Measurements from ENCODE around the gene TMEM52.

TMEM52 gene

GRCh38 chr1:1918901-1919303 is at the start of gene TMEM52:
Gene TMEM52 (minus strand): TSS chr1:1919279. CDS start chr1:1919265, 14 bp downstream.
- no peak for DNase-seq

- no peak for DNase-seq
Measured at GRCh38 chr1:1967879-1968278, 48.8 kb upstream of the TMEM52 start.

GRCh38 chr1:1967151-1967550 is 48.1 kb upstream of the TMEM52 start:
- no peak for DNase-seq

GRCh38 chr1:1966071-1966740 is 47.1 kb upstream of the TMEM52 start:
- no peak for DNase-seq

- DNase-seq: no peak
Measured at GRCh38 chr1:1965546-1965945, 46.5 kb upstream of the TMEM52 start.

GRCh38 chr1:1964811-1965210 is 45.7 kb upstream of the TMEM52 start:
- DNase-seq: no peak

DNA sequence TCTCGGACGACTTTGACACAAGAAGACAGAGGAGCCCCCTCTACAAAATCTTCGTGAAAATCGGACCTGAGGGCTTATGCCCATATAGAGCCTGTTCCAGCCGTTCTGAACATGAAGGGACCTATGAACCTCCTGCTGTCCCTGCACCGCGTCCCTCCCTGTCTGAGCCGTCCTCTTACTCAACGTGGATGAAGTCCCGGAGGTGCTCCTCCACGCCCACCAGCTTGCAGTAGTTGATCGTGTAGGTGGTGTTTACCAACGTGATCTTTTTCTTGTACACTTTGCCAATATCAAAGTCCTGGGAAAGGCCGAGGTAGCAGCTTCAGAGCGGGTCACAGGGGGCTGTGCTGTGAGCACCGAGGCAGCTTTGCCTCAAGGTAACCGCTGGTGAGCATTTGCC is 44.5 kb upstream of the TMEM52 start:
- no peak for DNase-seq

DNA sequence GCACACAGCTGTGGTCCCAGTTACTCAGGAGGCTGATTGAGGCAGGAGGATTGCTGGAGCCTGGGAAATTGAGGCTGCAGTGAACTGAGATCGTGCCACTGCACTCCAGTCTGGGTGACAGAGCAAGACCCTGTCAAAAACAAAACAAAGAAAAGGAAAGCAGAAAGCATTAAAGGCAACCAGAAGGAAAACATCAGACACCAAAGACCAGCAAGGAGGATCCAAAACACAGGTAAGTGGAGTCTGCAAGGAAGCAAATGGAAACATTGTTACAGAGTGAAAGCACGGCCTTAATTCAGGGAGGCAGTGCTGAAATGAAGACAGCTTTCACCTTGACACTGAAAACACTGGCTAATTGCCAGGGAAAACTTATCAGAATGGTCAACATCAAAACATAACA is 43.7 kb upstream of the TMEM52 start:
- no peak for DNase-seq

DNA sequence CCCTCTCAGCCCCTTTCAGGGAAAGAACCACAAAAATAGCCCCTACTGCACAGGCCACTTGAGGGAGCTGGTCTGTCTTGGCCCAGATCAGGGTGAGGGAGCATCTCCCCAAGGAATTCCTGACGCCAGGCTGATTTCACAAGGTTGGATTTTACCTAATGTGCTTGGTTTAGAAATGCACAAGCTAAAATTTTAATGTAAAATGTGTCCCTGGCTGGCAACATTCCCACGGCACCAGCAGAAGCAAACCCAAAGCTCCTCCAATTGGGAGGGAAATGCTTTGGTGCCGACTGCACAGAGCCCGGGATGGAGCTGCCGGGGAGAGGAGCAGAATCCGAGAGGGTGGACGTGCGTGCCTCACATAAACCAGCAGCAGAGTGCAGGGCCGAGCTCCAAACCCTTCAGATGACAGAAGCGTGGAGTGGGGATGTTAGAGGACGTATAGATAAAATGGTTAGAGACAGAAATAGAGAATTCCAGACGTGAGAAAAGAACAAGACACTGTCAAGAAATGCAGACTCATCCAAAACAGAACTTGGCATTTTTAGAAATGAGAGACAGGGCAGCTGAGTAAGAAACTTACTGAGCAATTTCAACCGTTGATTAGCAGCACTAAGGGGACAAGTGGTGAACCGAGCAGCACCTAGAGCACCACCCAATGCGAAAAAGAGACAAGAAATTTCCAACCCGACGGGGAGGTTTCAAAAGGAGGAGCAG is 41.6 kb upstream of the TMEM52 start:
- DNase-seq: no peak

DNA sequence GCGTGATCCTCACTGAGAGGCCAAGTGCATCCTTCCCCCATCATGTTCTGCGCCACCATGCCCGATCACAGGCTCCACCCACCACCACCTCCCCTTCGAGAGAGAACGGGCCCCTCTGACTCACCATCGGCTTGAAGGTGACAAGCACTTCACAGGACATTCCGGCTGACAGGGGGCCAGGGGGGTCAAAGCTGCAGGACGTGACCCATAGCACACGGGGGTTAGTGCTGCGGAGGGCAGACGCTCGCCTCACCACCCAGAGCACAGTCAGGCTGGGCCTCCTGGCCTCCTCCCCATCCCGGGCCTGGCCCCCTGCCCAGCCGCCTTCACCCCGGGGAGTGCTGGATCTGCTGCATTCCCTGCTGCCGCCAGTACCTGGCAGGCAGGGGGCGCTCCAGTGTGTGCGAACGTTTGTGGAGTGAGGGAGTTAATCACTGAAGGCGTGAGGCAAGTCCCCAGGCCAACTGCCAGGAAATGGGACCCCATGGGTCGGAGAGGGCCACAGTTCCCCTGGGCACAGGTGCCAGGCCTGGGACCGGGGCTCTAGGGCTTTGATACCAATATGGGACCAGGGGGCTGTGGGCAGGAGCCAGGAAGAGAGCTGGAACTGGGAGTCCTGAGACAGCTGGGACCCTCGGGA is 40.9 kb upstream of the TMEM52 start:
- DNase-seq: peak; percentile 74

DNA sequence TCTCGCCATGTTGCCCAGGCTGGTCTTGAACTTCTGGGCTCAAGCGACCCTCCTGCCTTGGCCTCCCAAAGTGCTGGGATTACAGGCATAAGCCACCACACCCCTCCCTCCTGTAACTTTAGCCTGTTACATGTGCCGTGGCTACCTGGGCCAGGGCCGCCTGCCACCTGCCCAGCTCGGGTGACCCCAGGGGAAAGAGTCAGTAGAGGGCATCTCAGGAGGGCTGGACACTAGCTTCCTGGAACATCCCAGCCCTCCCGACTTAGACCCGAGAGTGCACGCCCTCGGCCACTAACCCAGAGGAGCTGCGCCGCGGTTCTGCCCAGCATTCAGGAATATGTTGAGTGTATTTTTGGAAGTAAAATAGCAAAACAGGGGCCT is 40.4 kb upstream of the TMEM52 start:
- no peak for DNase-seq

- no peak for DNase-seq
Measured at GRCh38 chr1:1958071-1958541, 39.0 kb upstream of the TMEM52 start.

DNA sequence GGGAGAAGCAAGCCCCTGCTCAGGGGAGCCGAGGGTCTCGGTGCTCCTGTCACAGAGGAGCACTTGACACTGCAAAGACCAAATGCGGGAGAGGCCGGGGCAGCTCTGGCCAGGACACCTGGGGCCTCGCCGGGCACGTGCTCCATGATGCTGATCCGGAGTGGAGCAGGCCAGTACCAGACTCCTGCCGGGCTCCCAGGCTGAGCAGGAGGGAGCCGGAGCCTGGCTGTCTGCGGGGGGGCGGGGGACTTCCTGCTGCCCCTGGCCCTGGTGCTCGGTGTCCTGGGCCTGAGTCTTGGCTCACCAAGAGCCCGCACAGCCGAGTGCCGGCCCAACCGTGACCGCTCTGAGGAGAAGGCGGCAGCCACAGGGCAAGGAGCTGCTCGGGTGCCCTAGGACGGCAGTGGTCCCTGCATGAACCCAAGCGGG is 38.5 kb upstream of the TMEM52 start:
- no peak for DNase-seq

GRCh38 chr1:1956586-1957532 is 37.8 kb upstream of the TMEM52 start:
- no peak for DNase-seq

- no peak for DNase-seq
Measured at GRCh38 chr1:1956101-1956500, 37.0 kb upstream of the TMEM52 start.

DNA sequence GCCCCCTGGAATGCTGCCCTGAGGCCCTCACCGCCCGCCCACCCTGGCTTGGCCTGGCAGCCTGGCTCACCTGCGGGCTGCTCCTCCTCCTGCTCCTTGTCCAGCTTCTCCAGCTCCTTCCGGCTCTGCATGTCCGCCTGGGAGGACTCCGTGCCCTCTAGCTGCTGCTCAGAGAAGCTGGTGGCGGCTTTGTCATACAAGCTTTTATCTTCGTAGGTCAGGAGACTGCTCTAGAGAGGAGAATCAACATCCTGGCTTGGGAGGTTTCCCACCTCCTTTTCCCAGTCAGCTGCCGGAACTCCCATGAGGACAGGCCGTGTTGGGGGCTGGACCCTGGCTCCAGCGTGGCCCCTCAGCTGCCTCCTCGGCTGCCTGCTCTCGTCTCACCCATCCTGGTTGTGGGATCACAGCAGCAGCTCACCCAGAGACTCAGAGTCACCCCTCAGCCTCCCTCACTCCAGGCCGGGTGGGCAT is 36.6 kb upstream of the TMEM52 start:
- DNase-seq: no peak

- DNase-seq: no peak
Measured at GRCh38 chr1:1954831-1955441, 35.9 kb upstream of the TMEM52 start.

DNA sequence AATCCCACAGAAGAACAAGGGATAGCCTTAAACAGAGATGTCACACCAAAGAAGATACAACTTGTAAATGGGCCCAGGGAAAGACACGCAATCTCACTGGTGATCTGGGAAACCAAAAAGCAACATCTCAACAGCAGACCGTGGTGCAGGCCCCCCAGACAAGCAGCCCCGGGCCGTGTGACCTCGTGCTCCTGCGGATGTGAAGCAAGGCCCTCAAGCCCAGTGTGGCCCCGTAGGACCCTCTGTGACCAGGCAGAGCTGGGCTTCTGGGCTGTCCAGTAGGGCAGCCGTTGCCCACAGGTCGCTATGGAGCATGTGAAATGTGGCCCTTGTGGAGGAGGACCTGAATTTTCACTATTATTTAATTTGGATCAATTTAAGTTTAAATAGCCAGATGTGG is 34.9 kb upstream of the TMEM52 start:
- DNase-seq: no peak

DNA sequence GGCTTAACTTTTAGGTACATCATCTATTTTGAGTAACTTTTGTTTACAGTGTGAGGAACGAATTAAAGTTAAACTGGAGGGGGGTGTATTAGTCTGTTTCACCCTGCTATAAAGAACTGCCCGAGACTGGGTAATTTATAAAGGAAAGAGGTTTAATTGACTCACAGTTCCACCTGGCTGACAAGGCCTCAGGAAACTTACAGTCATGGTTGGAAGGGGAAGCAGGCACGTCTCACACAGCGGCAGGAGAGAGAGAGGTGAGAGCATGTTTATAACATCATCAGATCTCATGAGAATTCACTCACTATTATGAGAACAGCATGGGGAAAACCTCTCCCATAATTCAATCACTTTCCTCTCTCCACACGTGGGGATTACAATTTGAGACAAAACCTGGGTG is 31.9 kb upstream of the TMEM52 start:
- DNase-seq: no peak

DNA sequence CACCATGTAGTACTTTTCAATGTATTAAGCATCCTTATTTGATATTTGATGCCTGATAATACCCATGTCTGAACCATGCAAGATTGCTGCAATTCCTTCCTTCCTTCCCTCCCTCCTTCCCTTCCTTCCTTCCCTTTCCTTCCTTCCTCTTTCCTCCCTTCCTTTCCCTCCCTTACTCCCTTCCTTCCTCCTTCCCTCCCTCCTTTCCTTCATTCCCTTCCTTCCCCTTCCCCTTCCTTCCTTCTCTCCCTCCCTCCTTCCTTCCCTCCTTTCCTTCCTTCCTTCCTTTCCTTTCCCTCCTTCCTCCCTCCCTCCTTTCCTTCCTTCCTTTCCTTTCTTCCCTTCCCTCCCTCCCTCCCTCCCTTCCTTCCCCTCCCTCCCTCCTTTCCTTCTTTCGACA is 29.7 kb upstream of the TMEM52 start:
- DNase-seq: no peak

DNA sequence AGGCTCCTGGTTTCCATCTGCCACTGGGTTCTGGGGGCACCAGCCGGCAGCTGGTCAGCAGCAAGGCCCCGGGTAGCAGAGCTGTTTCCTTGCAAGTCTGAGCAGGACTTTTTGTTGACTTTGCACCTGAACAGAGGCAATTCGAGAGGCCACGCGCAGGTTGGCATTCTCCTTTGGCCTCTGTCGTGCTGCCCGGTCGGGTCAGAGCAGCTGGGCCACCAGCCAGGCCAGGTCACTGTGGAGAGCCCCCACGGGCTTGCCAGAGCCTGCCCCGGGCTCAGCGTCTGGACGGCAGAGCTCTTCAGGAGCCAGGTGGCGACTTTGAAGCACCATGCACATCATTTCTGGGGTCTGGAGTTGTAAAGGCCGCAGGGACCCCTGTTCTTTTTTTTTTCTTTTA is 28.4 kb upstream of the TMEM52 start:
- peak; percentile 73 for DNase-seq

- DNase-seq: no peak
Measured at GRCh38 chr1:1946540-1946939, 27.5 kb upstream of the TMEM52 start.

Measured in DMS79 treated with DMSO at 0.1 percent for 48 hours (cell line).